ENCODE data around the gene HNRNPD. TPM values are rescaled to one million over a fixed set of nuclear protein-coding genes. Genes with fewer than 3 reads are reported as not detected.
"Not testable (repeated sequence)": the region's sequence is repeated elsewhere in the genome, so short reads cannot be mapped to it uniquely, and the experiment has no call there.

The HNRNPD gene
- total RNA-seq, 1 experiment from 2014 or later, result 580 TPM

DNA sequence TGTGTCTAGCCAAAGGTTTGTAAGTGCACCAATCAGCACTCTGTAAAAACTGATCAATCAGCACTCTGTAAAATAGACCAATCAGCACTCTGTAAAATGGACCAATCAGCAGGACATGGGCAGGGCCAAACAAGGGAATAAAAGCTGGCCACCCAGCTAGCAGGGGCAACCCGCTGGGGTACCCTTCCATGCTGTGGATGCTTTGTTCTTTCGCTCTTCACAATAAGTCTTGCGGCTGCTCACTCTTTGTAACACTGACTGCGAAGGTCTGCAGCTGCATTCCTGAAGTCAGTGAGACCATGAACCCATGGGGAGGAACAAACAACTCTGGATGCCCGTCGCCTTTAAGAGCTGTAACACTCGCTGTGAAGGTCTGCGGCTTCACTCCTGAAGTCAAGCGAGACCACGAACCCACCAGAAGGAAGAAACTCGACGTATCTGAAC, 42.2 kb upstream of the HNRNPD start:
- Mint-ChIP-seq H3K36me3 (no peaks in the 10 kb centered on the region), H3K9me3 (peaks cover 7% of the 10 kb centered on the region), H3K27ac (no peak overlapping the region; the same call in 1 of the 2 replicates), H3K4me3 (no peak overlapping the region), H3K27me3 (ENCODE audit: low read depth) (peaks cover 4% of the 10 kb centered on the region; the same call in 1 of the 2 replicates), H3K4me1 (no peaks in the 10 kb centered on the region; the same call in 1 of the 2 replicates)
- CTCF ChIA-PET, result interaction anchor here (1.0 kb wide), 1 partner anchor 14 kb away, joined by 3 read pairs; no protein-coding TSS in a partner anchor
- ATAC-seq (peak; percentile 73), DNase-seq (ENCODE audit: low spot score) (peak; percentile 21)
- TF ChIP-seq RELA (CRISPR knock-in tag; IDR thresholded peaks at IDR 0.05; ENCODE audit: borderline replicate concordance), result no peak
- TF ChIP-seq, protein P1, sequence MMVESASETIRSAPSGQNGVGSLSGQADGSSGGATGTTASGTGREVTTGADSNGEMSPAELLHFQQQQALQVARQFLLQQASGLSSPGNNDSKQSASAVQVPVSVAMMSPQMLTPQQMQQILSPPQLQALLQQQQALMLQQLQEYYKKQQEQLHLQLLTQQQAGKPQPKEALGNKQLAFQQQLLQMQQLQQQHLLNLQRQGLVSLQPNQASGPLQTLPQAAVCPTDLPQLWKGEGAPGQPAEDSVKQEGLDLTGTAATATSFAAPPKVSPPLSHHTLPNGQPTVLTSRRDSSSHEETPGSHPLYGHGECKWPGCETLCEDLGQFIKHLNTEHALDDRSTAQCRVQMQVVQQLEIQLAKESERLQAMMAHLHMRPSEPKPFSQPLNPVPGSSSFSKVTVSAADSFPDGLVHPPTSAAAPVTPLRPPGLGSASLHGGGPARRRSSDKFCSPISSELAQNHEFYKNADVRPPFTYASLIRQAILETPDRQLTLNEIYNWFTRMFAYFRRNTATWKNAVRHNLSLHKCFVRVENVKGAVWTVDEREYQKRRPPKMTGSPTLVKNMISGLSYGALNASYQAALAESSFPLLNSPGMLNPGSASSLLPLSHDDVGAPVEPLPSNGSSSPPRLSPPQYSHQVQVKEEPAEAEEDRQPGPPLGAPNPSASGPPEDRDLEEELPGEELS (CRISPR knock-in tag; IDR thresholded peaks at IDR 0.05), result no peak
- no peak for TF ChIP-seq SMAD4 (CRISPR knock-in tag; IDR thresholded peaks at IDR 0.05)
- TF ChIP-seq, protein P2, sequence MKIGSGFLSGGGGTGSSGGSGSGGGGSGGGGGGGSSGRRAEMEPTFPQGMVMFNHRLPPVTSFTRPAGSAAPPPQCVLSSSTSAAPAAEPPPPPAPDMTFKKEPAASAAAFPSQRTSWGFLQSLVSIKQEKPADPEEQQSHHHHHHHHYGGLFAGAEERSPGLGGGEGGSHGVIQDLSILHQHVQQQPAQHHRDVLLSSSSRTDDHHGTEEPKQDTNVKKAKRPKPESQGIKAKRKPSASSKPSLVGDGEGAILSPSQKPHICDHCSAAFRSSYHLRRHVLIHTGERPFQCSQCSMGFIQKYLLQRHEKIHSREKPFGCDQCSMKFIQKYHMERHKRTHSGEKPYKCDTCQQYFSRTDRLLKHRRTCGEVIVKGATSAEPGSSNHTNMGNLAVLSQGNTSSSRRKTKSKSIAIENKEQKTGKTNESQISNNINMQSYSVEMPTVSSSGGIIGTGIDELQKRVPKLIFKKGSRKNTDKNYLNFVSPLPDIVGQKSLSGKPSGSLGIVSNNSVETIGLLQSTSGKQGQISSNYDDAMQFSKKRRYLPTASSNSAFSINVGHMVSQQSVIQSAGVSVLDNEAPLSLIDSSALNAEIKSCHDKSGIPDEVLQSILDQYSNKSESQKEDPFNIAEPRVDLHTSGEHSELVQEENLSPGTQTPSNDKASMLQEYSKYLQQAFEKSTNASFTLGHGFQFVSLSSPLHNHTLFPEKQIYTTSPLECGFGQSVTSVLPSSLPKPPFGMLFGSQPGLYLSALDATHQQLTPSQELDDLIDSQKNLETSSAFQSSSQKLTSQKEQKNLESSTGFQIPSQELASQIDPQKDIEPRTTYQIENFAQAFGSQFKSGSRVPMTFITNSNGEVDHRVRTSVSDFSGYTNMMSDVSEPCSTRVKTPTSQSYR (CRISPR knock-in tag; IDR thresholded peaks at IDR 0.05), result no peak
- TF ChIP-seq NFYB (CRISPR knock-in tag; conservative IDR thresholded peaks at IDR 0.05; ENCODE audit: low read depth), result peak; percentile 67
- no peak for TF ChIP-seq JAZF1 (CRISPR knock-in tag; IDR thresholded peaks at IDR 0.05)
- TF ChIP-seq, protein P3, sequence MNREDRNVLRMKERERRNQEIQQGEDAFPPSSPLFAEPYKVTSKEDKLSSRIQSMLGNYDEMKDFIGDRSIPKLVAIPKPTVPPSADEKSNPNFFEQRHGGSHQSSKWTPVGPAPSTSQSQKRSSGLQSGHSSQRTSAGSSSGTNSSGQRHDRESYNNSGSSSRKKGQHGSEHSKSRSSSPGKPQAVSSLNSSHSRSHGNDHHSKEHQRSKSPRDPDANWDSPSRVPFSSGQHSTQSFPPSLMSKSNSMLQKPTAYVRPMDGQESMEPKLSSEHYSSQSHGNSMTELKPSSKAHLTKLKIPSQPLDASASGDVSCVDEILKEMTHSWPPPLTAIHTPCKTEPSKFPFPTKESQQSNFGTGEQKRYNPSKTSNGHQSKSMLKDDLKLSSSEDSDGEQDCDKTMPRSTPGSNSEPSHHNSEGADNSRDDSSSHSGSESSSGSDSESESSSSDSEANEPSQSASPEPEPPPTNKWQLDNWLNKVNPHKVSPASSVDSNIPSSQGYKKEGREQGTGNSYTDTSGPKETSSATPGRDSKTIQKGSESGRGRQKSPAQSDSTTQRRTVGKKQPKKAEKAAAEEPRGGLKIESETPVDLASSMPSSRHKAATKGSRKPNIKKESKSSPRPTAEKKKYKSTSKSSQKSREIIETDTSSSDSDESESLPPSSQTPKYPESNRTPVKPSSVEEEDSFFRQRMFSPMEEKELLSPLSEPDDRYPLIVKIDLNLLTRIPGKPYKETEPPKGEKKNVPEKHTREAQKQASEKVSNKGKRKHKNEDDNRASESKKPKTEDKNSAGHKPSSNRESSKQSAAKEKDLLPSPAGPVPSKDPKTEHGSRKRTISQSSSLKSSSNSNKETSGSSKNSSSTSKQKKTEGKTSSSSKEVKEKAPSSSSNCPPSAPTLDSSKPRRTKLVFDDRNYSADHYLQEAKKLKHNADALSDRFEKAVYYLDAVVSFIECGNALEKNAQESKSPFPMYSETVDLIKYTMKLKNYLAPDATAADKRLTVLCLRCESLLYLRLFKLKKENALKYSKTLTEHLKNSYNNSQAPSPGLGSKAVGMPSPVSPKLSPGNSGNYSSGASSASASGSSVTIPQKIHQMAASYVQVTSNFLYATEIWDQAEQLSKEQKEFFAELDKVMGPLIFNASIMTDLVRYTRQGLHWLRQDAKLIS (CRISPR knock-in tag; IDR thresholded peaks at IDR 0.05; ENCODE audit: borderline replicate concordance), result no peak
- TF ChIP-seq, protein P4, sequence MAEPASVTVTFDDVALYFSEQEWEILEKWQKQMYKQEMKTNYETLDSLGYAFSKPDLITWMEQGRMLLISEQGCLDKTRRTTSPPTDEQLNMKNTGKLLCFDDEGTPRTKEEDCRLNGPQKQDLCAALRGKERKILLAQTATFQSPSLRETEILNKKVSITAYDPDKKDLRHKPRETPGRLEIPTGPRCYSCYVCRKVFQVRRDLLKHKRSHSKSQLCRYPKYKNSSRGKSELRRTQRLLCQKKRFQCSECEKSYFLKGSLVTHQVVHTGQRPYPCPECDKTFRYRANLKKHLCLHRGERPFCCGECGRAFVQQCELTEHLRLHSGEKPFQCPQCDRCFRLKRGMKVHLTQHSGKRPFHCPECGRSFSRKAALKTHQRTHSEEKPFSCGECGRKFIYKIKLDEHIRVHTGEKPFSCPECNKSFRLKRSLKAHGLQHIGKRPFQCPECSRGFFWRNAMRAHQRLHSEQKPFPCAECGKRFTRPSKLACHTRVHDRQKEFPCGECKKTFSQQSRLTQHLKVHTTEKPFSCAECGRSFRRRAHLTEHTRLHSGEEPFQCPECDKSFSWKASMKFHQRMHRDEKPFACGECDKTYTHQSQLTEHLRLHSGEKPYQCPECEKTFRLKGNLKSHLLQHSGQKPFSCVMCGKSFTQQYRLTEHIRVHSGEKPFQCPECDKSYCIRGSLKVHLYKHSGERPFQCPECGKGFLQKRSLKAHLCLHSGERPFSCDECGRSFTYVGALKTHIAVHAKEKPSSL (CRISPR knock-in tag; conservative IDR thresholded peaks at IDR 0.05), result no peak
- TF ChIP-seq ZNF423 (CRISPR knock-in tag; IDR thresholded peaks at IDR 0.05), result peak; percentile 23; the same call in 1 of the 2 replicates
- no peak for TF ChIP-seq NR2C2 (CRISPR knock-in tag; IDR thresholded peaks at IDR 0.05)
- TF ChIP-seq, protein P5, sequence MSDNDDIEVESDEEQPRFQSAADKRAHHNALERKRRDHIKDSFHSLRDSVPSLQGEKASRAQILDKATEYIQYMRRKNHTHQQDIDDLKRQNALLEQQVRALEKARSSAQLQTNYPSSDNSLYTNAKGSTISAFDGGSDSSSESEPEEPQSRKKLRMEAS (CRISPR knock-in tag; IDR thresholded peaks at IDR 0.05), result no peak
- POLR2A ChIA-PET, result interaction anchor here (1.9 kb wide), 1 partner anchor 13 kb away, joined by 8 read pairs; no protein-coding TSS in a partner anchor

DNA sequence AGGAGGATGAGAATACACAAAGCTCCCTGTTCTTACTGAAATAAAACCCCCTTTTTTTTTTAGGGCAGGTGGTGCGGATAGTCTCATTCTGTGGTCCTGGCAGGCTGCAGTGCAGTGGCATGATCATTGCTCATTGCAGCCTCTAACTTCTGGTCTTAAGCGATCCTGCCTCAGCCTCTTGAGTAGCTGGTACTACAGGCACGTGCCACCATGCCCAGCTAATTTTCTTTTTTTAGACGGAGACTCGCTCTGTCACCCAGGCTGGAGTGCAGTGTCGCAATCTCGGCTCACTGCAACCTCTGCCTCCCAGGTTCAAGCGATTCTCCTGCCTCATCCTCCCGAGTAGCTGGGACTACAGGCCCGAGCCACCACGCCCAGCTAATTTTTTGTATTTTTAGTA, 41.3 kb upstream of the HNRNPD start:
- not testable (repeated sequence) for H3K9me3 Mint-ChIP-seq

More for the DNA sequence above, 41.3 kb upstream of the HNRNPD start:
- ChIA-PET CTCF (interaction anchor here (1.0 kb wide), 1 partner anchor 14 kb away, joined by 3 read pairs; no protein-coding TSS in a partner anchor), POLR2A (interaction anchor here (1.9 kb wide), 1 partner anchor 14 kb away, joined by 8 read pairs; no protein-coding TSS in a partner anchor)
- ATAC-seq; H3K27me3 Mint-ChIP-seq (ENCODE audit: low read depth); H3K36me3 Mint-ChIP-seq; H3K27ac Mint-ChIP-seq; H3K4me1 Mint-ChIP-seq; DNase-seq (ENCODE audit: low spot score); H3K4me3 Mint-ChIP-seq: not testable (repeated sequence)

Measured in WTC11 (cell line).